LNCaP clone FGC (cell line): Measurements from ENCODE around the gene SMAP2.
"Not testable (repeated sequence)": the region's sequence is repeated elsewhere in the genome, so short reads cannot be mapped to it uniquely, and the experiment has no call there.

Experiments used
- DNase-seq: peaks from one replicate; pipeline ENCODE4 v3.0.0-alpha.2; 2011; ENCODE audit warnings: low read depth
- H3K4me3 ChIP-seq: 2 replicates; pipeline ENCODE4 v1.5.1; 2011; ENCODE audit warnings: mild to moderate bottlenecking, low read depth, low read length, control low read depth
- CTCF ChIP-seq: IDR thresholded peaks from 2 replicates; pipeline ENCODE4 v1.5.1; 2012; ENCODE audit warnings: mild to moderate bottlenecking; ENCODE audit not compliant: control insufficient read depth, insufficient read depth; ENCODE audit errors: extremely low read depth

Gene SMAP2

GRCh38 chr1:40385437-40386358, 12.2 kb downstream of the SMAP2 start:
- no peak for TF ChIP-seq CTCF
- no peak for DNase-seq
- no peak overlapping the region for H3K4me3 ChIP-seq

GRCh38 chr1:40386359-40386723, 12.8 kb downstream of the SMAP2 start:
- no peak overlapping the region for H3K4me3 ChIP-seq
- TF ChIP-seq CTCF, result no peak
- no peak for DNase-seq

- no peak overlapping the region for H3K4me3 ChIP-seq
- no peak for TF ChIP-seq CTCF
Observed at GRCh38 chr1:40386796-40387195, 13.3 kb downstream of the SMAP2 start.

GRCh38 chr1:40387381-40388306, 14.1 kb downstream of the SMAP2 start:
- not testable (repeated sequence) for DNase-seq, H3K4me3 ChIP-seq

More at GRCh38 chr1:40386796-40387195, 13.3 kb downstream of the SMAP2 start:
- DNase-seq, result no peak

- not testable (repeated sequence) for H3K4me3 ChIP-seq, DNase-seq
Observed at GRCh38 chr1:40388456-40389321, 15.2 kb downstream of the SMAP2 start.

- TF ChIP-seq CTCF, result no peak
- H3K4me3 ChIP-seq, result no peak overlapping the region
- no peak for DNase-seq
Observed at GRCh38 chr1:40389322-40389803, 15.8 kb downstream of the SMAP2 start.

- no peak overlapping the region for H3K4me3 ChIP-seq
- no peak for TF ChIP-seq CTCF
- no peak for DNase-seq
Observed at GRCh38 chr1:40389871-40390560, 16.5 kb downstream of the SMAP2 start.
